HUDEP-2 (cell line): ENCODE data around the gene DUSP1.
"Not testable (repeated sequence)": the region's sequence is repeated elsewhere in the genome, so short reads cannot be mapped to it uniquely, and the experiment has no call there.

Experiments
- DNase-seq, 76 experiments: peaks; one replicate each; lab custom pipeline; 2025; ENCODE audit not compliant: unreplicated experiment in 76 of 76; lab: John Stamatoyannopoulos, UW

Gene DUSP1

GRCh38 chr5:172798422-172799215 lies 27.6 kb upstream of the DUSP1 start:
- no peak for DNase-seq

GRCh38 chr5:172797771-172798191 lies 26.8 kb upstream of the DUSP1 start:
- DNase-seq = no peak

- no peak for DNase-seq
Observed at GRCh38 chr5:172796306-172796705, 25.3 kb upstream of the DUSP1 start.

GRCh38 chr5:172795318-172795977 lies 24.5 kb upstream of the DUSP1 start:
- DNase-seq = no peak

- no peak for DNase-seq
Observed at GRCh38 chr5:172793577-172794488, 22.8 kb upstream of the DUSP1 start.

GRCh38 chr5:172792701-172793570 lies 21.9 kb upstream of the DUSP1 start:
- no peak for DNase-seq

GRCh38 chr5:172791726-172792445 lies 20.9 kb upstream of the DUSP1 start:
- no peak for DNase-seq

GRCh38 chr5:172791286-172791685 lies 20.3 kb upstream of the DUSP1 start:
- DNase-seq = no peak

GRCh38 chr5:172790496-172790889 lies 19.5 kb upstream of the DUSP1 start:
- no peak for DNase-seq

GRCh38 chr5:172789687-172790495 lies 18.9 kb upstream of the DUSP1 start:
- DNase-seq = peak in 2 of 76 experiments; percentile 26 to 31

- peak in 66 of 76 experiments; percentile 8 to 69 (median 42) for DNase-seq
Observed at GRCh38 chr5:172788771-172789686, 18.0 kb upstream of the DUSP1 start.

- DNase-seq = not testable (repeated sequence)
Observed at GRCh38 chr5:172787538-172787937, 16.5 kb upstream of the DUSP1 start.

- no peak for DNase-seq
Observed at GRCh38 chr5:172786736-172787462, 15.9 kb upstream of the DUSP1 start.

- DNase-seq = no peak
Observed at GRCh38 chr5:172785429-172786088, 14.6 kb upstream of the DUSP1 start.

GRCh38 chr5:172784162-172784561 lies 13.2 kb upstream of the DUSP1 start:
- not testable (repeated sequence) for DNase-seq

- not testable (repeated sequence) for DNase-seq
Observed at GRCh38 chr5:172783319-172783718, 12.3 kb upstream of the DUSP1 start.
